Germinal center (tissue), 1 donor: ENCODE data around the gene APH1B.
"Not testable (repeated sequence)": the region's sequence is repeated elsewhere in the genome, so short reads cannot be mapped to it uniquely, and the experiment has no call there.

Source experiments
- DNase-seq: peaks from one replicate; pipeline ENCODE4 v3.0.0; 2012; ENCODE audit warnings: mixed read lengths, low spot score

Gene APH1B

GRCh38 chr15:63331456-63331855 is 54.1 kb downstream of the APH1B start:
- DNase-seq = no peak

GRCh38 chr15:63332367-63333124 is 55.1 kb downstream of the APH1B start:
- DNase-seq = no peak

GRCh38 chr15:63334821-63335220 is 57.4 kb downstream of the APH1B start:
- no peak for DNase-seq

- DNase-seq = no peak
Observed at GRCh38 chr15:63335543-63336240, 58.3 kb downstream of the APH1B start.

- no peak for DNase-seq
Observed at GRCh38 chr15:63337046-63337445, 59.6 kb downstream of the APH1B start.

GRCh38 chr15:63338170-63338569 is 60.8 kb downstream of the APH1B start:
- DNase-seq = no peak

GRCh38 chr15:63339006-63339766 is 61.8 kb downstream of the APH1B start:
- no peak for DNase-seq

GRCh38 chr15:63339836-63340235 is 62.4 kb downstream of the APH1B start:
- no peak for DNase-seq

- DNase-seq = no peak
Observed at GRCh38 chr15:63340353-63340752, 62.9 kb downstream of the APH1B start.

GRCh38 chr15:63340878-63341277 is 63.5 kb downstream of the APH1B start:
- DNase-seq = no peak

- DNase-seq = no peak
Observed at GRCh38 chr15:63341898-63342297, 64.5 kb downstream of the APH1B start.

GRCh38 chr15:63342996-63343562 is 65.7 kb downstream of the APH1B start:
- not testable (repeated sequence) for DNase-seq

GRCh38 chr15:63344731-63345390 is 67.5 kb downstream of the APH1B start:
- DNase-seq = no peak

- DNase-seq = no peak
Observed at GRCh38 chr15:63345391-63345752, 68.0 kb downstream of the APH1B start.

GRCh38 chr15:63347074-63347857 is 69.9 kb downstream of the APH1B start:
- no peak for DNase-seq

GRCh38 chr15:63348392-63348791 is 71.0 kb downstream of the APH1B start:
- no peak for DNase-seq

GRCh38 chr15:63349156-63349555 is 71.8 kb downstream of the APH1B start:
- no peak for DNase-seq

- DNase-seq = no peak
Observed at GRCh38 chr15:63349621-63350020, 72.2 kb downstream of the APH1B start.

GRCh38 chr15:63350178-63350621 is 72.8 kb downstream of the APH1B start:
- DNase-seq = no peak

- DNase-seq = no peak
Observed at GRCh38 chr15:63351170-63351569, 73.8 kb downstream of the APH1B start.

- DNase-seq = no peak
Observed at GRCh38 chr15:63352808-63353207, 75.4 kb downstream of the APH1B start.
